PC-3 (cell line): ENCODE results near the gene IL1RAPL2.

Experiments
- EZH2 ChIP-seq: fragments of 300-600 bp; sonication (generic); IDR thresholded peaks from one replicate; pipeline ENCODE4 v1.6.1; 2017; ENCODE audit warnings: antibody characterized with exemption, mild to moderate bottlenecking, low read length; ENCODE audit not compliant: unreplicated experiment
- TF ChIP-seq, protein P1 (sequence below): fragments of 300-600 bp; sonication (generic); conservative IDR thresholded peaks from 2 replicates; pipeline ENCODE4 v1.5.1; 2017; ENCODE audit warnings: antibody characterized with exemption, low read depth, mild to moderate bottlenecking, low read length

GRCh38 chrX:105266456-105266855 is 700.5 kb downstream of the IL1RAPL2 start:
- TF ChIP-seq, protein P1, sequence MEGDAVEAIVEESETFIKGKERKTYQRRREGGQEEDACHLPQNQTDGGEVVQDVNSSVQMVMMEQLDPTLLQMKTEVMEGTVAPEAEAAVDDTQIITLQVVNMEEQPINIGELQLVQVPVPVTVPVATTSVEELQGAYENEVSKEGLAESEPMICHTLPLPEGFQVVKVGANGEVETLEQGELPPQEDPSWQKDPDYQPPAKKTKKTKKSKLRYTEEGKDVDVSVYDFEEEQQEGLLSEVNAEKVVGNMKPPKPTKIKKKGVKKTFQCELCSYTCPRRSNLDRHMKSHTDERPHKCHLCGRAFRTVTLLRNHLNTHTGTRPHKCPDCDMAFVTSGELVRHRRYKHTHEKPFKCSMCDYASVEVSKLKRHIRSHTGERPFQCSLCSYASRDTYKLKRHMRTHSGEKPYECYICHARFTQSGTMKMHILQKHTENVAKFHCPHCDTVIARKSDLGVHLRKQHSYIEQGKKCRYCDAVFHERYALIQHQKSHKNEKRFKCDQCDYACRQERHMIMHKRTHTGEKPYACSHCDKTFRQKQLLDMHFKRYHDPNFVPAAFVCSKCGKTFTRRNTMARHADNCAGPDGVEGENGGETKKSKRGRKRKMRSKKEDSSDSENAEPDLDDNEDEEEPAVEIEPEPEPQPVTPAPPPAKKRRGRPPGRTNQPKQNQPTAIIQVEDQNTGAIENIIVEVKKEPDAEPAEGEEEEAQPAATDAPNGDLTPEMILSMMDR: no peak
- no peak for TF ChIP-seq EZH2
